Thyroid gland (tissue), 4 donors: Measurements from ENCODE around the gene AFAP1L1. TPM values are rescaled to one million over a fixed set of nuclear protein-coding genes. Genes with fewer than 3 reads are reported as not detected.

Experiments used
- DNase-seq, 2 donors: peaks; one replicate each; pipeline ENCODE4 v3.0.0-alpha.2; 2019
- H3K27ac ChIP-seq, 3 donors: fragments of 200-600 bp; sonication (generic); 1 replicate in 2 of 3; 2 replicates in 1 of 3; pipeline ENCODE4 v1.5.1; 2016 to 2019; ENCODE audit warnings: mild to moderate bottlenecking in 1 of 3, moderate library complexity in 1 of 3
- H3K27me3 ChIP-seq: fragments of 200-600 bp; sonication (generic); one replicate; pipeline ENCODE4 v1.5.1; 2019
- H3K36me3 ChIP-seq, 2 donors: fragments of 200-600 bp; sonication (generic); one replicate each; pipeline ENCODE4 v1.5.1; 2016 to 2019
- H3K4me1 ChIP-seq, 2 donors: fragments of 200-600 bp; sonication (generic); one replicate each; pipeline ENCODE4 v1.5.1; 2017 to 2019
- H3K4me3 ChIP-seq, 3 donors: fragments of 200-600 bp; sonication (generic); replicated peaks in 1 of 3; 1 replicate in 2 of 3; 2 replicates in 1 of 3; pipeline ENCODE4 v1.5.1; 2016; ENCODE audit warnings: mild to moderate bottlenecking in 1 of 3
- H3K9me3 ChIP-seq: fragments of 200-600 bp; sonication (generic); one replicate; pipeline ENCODE4 v1.5.1; 2017
- POLR2A ChIP-seq, 2 donors: fragments of 450-650 bp; IDR thresholded peaks; one replicate each; pipeline ENCODE4 v1.6.1; 2017; ENCODE audit warnings: antibody characterized with exemption in 2 of 2, mild to moderate bottlenecking in 2 of 2, moderate library complexity in 1 of 2
- WGBS, 2 donors: methylation state at CpG; one replicate each; pipeline ENCODE4 v1.1.5; 2017; 5-methylcytosine and 5-hydroxymethylcytosine counted together
- intact Hi-C: fragments of 100-400 bp; cut with DNase I; formaldehyde crosslinking; loops from one replicate; pipeline ENCODE4 v1.15.1; 2023
- total RNA-seq, 4 donors: library from RNA; depleted of rRNA; stranded (reverse); fragments of >200 nt; gene quantifications; one replicate each; pipeline ENCODE4 v1.2.3, GENCODE V29; 2016
- TF ChIP-seq, protein P1 (sequence below), 6 experiments: fragments of 200-600 bp in 3 of 6; fragments of 450-650 bp in 3 of 6; sonication (generic) in 3 of 6; IDR thresholded peaks; one replicate each; pipeline ENCODE4 v1.5.1; 2016 to 2019; ENCODE audit warnings: antibody characterized with exemption in 6 of 6, mild to moderate bottlenecking in 2 of 6, inconsistent platforms in 1 of 6, moderate library complexity in 1 of 6

AFAP1L1 gene
- total RNA-seq, 4 donors from 2014 or later: 15.9 to 43.1 (median 26.8) TPM

GRCh38 chr5:149348518-149348917 is 76.9 kb downstream of the AFAP1L1 start:
- intact Hi-C loops: no loop called here
- no peak overlapping the region for H3K27ac ChIP-seq
- H3K4me3 ChIP-seq: no peak overlapping the region
- TF ChIP-seq POLR2A (IDR thresholded peaks at IDR 0.05): no peak
- TF ChIP-seq, protein P1, sequence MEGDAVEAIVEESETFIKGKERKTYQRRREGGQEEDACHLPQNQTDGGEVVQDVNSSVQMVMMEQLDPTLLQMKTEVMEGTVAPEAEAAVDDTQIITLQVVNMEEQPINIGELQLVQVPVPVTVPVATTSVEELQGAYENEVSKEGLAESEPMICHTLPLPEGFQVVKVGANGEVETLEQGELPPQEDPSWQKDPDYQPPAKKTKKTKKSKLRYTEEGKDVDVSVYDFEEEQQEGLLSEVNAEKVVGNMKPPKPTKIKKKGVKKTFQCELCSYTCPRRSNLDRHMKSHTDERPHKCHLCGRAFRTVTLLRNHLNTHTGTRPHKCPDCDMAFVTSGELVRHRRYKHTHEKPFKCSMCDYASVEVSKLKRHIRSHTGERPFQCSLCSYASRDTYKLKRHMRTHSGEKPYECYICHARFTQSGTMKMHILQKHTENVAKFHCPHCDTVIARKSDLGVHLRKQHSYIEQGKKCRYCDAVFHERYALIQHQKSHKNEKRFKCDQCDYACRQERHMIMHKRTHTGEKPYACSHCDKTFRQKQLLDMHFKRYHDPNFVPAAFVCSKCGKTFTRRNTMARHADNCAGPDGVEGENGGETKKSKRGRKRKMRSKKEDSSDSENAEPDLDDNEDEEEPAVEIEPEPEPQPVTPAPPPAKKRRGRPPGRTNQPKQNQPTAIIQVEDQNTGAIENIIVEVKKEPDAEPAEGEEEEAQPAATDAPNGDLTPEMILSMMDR (IDR thresholded peaks at IDR 0.05): no peak
- DNase-seq: no peak
- H3K4me1 ChIP-seq: peaks cover 6 to 12% of the 10 kb centered on the region in 2 donors
- no peaks in the 10 kb centered on the region for H3K9me3 ChIP-seq
- 76 to 86% methylated on average over 1 of the region's 1 CpG for WGBS, 2 donors
- H3K36me3 ChIP-seq: peaks cover 34 to 49% of the 10 kb centered on the region in 2 donors
- no peaks in the 10 kb centered on the region for H3K27me3 ChIP-seq

GRCh38 chr5:149349382-149349781 is 77.7 kb downstream of the AFAP1L1 start:
- no peaks in the 10 kb centered on the region for H3K27me3 ChIP-seq
- no peak for DNase-seq
- H3K4me1 ChIP-seq: peaks cover 5 to 12% of the 10 kb centered on the region in 2 donors
- no peak overlapping the region for H3K27ac ChIP-seq
- no peaks in the 10 kb centered on the region for H3K9me3 ChIP-seq
- intact Hi-C loops: no loop called here
- WGBS, 2 donors: 94 to 97% methylated on average over 4 of the region's 4 CpGs
- peaks cover 34 to 56% of the 10 kb centered on the region in 2 donors for H3K36me3 ChIP-seq
- TF ChIP-seq POLR2A (IDR thresholded peaks at IDR 0.05): no peak
- TF ChIP-seq, protein P1 (IDR thresholded peaks at IDR 0.05): no peak
- H3K4me3 ChIP-seq: no peak overlapping the region

- no peaks in the 10 kb centered on the region for H3K27me3 ChIP-seq
- H3K9me3 ChIP-seq: no peaks in the 10 kb centered on the region
- peaks cover 34 to 56% of the 10 kb centered on the region in 2 donors for H3K36me3 ChIP-seq
- H3K27ac ChIP-seq: no peak overlapping the region
- TF ChIP-seq, protein P1 (IDR thresholded peaks at IDR 0.05): no peak
- no peak for TF ChIP-seq POLR2A (IDR thresholded peaks at IDR 0.05)
- 83 to 85% methylated on average over 4 of the region's 4 CpGs for WGBS, 2 donors
- DNase-seq: no peak
- no peak overlapping the region for H3K4me3 ChIP-seq
- H3K4me1 ChIP-seq: no peaks in the 10 kb centered on the region
- intact Hi-C loops: no loop called here
These were observed 80.5 kb downstream of the AFAP1L1 start for GRCh38 chr5:149352169-149352568.

- WGBS, 2 donors: 91 to 97% methylated on average over 2 of the region's 2 CpGs
- Histone ChIP-seq H3K9me3 (no peaks in the 10 kb centered on the region), H3K36me3 (peaks cover 29 to 50% of the 10 kb centered on the region in 2 donors), H3K4me1 (peaks cover 3 to 7% of the 10 kb centered on the region in 2 donors), H3K27ac (no peak overlapping the region), H3K27me3 (no peaks in the 10 kb centered on the region), H3K4me3 (no peak overlapping the region)
- TF ChIP-seq POLR2A (IDR thresholded peaks at IDR 0.05): no peak
- TF ChIP-seq, protein P1 (IDR thresholded peaks at IDR 0.05): no peak
- DNase-seq: no peak
- intact Hi-C loops: no loop called here
These were observed 82.3 kb downstream of the AFAP1L1 start for GRCh38 chr5:149353911-149354310.

- no peak for DNase-seq
- WGBS, 2 donors: 91 to 93% methylated on average over 1 of the region's 1 CpG
- Histone ChIP-seq H3K27ac (no peak overlapping the region), H3K27me3 (no peaks in the 10 kb centered on the region), H3K4me1 (peaks cover 3 to 7% of the 10 kb centered on the region in 2 donors), H3K36me3 (peaks cover 11 to 33% of the 10 kb centered on the region in 2 donors), H3K4me3 (no peak overlapping the region), H3K9me3 (no peaks in the 10 kb centered on the region)
- no peak for TF ChIP-seq POLR2A (IDR thresholded peaks at IDR 0.05)
- TF ChIP-seq, protein P1 (IDR thresholded peaks at IDR 0.05): no peak
- intact Hi-C loops: no loop called here
These were observed 84.0 kb downstream of the AFAP1L1 start for GRCh38 chr5:149355688-149356087.
